Anterior cingulate cortex (tissue), 58 donors: ENCODE data around the gene LRBA.
A peak's percentile ranks its signal among the peaks of the same experiment; 100 is the strongest.

Experiments
- DNase-seq, 58 donors: peaks; one replicate each; lab custom pipeline; 2025; lab: John Stamatoyannopoulos, UW

LRBA gene

GRCh38 chr4:150624055-150624454 lies 391.0 kb downstream of the LRBA start:
- DNase-seq = no peak

GRCh38 chr4:150619042-150619441 lies 396.0 kb downstream of the LRBA start:
- DNase-seq = no peak

- DNase-seq = no peak
Observed at GRCh38 chr4:150609131-150609530, 406.0 kb downstream of the LRBA start.

GRCh38 chr4:150600812-150601445 lies 414.2 kb downstream of the LRBA start:
- no peak for DNase-seq

GRCh38 chr4:150599547-150599946 lies 415.5 kb downstream of the LRBA start:
- no peak for DNase-seq

GRCh38 chr4:150598909-150599308 lies 416.2 kb downstream of the LRBA start:
- no peak for DNase-seq

GRCh38 chr4:150593996-150594395 lies 421.1 kb downstream of the LRBA start:
- DNase-seq = no peak

DNA sequence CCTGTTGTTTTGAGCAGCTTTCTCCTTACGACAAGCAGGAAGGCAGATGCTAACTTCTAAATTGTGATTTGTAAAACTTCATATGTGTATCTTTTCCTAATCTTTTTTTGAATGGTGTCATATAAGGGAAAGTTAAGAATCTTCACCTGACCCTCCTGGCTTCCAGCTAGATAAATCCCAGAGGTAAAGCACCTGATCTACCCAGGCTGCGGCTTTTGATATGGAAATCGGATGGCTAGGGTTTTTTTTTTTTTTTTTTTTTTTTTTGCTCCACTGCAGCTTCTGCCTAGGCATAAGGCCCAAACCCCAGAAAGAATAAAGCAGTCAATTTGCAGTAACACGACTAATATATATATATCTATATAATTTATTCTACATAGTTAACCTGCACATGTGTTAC lies 423.2 kb downstream of the LRBA start:
- DNase-seq = no peak

- no peak for DNase-seq
Observed at GRCh38 chr4:150591406-150591805, 423.7 kb downstream of the LRBA start.

DNA sequence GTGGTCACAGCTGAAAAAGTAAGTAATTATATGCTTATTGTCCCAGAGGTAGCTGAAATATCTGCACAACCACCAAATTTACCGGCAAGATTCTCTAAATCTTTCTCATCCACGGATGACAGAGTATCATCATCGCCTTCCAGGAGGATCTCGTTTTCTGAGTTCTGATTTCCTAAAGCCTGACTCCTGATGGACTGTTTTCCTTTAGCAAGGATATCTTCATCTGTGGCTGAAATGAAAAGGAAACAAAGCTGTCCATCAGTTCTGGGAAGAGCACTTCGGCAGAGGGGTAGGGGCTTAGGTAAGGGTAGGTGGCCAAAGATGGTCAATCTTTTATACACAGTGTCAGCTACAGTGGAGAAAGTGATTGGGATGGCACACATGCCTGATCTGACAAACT lies 424.5 kb downstream of the LRBA start:
- no peak for DNase-seq

GRCh38 chr4:150589157-150589556 lies 425.9 kb downstream of the LRBA start:
- DNase-seq = no peak

GRCh38 chr4:150588316-150588715 lies 426.8 kb downstream of the LRBA start:
- DNase-seq = no peak

DNA sequence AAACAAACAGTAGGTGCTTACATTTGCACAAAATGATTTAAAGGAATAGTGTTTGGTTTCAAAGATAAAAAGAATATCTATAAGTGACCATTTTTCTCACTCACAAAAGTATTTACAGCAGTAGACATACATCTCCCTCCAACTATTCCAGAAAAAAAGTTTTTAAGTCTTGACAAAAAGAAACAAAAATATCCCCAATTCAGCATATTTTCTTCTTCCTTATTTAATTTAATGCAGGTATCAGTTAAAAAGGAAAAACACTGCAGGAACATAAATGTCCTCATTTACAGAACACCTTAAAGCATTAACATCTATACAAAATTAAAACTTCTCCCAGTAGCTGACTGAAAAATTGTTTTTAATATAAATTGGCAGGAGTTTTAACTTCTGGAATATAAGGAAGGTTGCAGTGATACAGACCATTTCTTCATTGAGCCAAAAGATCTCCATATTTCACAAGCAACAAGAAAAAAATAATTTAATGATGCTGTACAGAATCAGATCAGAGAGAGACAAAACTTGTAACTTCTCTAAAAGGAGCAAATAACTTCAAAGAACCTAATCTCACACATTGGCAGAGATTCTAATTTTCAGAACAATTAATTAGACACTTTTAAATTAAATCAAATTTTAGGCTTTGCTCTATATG lies 428.8 kb downstream of the LRBA start:
- DNase-seq = no peak

- DNase-seq = no peak
Observed at GRCh38 chr4:150585611-150586010, 429.5 kb downstream of the LRBA start.

DNA sequence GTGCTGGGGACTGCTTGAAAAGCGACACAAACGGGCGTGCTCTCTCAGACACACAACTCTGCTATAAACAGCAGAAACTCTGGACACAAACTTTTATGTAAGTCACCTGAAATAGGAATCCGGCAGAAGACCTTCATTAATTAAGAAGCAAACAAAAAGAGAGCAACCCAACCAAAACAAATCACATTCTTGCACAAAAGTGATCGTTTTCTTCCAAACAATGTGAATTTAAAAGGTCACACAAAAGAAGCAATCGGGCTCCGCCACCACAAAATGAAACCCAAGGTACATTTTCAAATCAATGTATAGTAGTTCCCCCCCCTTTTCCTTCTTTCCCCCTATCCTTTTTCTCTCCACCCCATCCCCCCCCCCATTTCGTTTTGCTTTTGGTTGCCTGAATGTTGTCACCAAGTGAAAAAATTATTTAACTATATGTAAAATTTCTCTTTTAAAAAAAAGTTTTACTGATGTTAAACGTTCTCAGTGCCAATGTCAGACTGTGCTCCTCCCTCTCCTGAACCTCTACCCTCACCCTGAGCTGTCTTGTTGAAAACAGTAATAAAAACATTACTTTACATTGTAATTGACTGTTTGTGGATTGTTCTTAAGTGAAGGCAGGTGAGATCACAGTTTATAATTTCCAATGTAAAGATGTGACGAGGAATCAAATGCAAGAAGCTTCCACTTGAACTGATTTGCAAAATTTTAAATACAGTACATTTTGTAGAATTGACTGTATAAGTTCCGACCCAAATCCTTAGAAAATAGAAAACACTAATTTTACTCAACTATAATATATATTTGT lies 430.8 kb downstream of the LRBA start:
- DNase-seq = no peak

- peak in 17 of 58 donors; percentile 1 to 46 (median 17) for DNase-seq
Observed at GRCh38 chr4:150583287-150584110, 431.6 kb downstream of the LRBA start.

DNA sequence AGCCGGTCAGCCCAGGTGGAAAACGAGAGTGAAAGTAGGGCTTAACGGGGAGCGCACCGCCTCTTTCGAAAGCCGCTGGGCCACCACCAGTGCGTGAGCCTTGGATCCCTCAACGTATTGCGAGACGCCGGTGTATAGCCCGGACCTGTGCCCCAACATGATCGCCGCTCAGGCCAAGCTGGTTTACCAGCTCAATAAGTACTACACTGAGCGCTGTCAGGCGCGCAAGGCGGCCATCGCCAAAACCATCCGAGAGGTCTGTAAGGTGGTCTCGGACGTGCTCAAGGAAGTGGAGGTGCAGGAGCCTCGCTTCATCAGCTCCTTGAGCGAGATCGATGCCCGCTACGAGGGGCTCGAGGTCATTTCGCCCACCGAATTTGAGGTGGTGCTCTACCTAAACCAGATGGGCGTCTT lies 432.2 kb downstream of the LRBA start:
- peak in 1 of 58 donors; percentile 1 for DNase-seq

- DNase-seq = no peak
Observed at GRCh38 chr4:150582146-150582872, 432.8 kb downstream of the LRBA start, which contains the start of gene MAB21L2. Gene MAB21L2, plus strand, starts transcription at chr4:150582151. Its CDS starts 879 bp downstream, at chr4:150583030.

DNA sequence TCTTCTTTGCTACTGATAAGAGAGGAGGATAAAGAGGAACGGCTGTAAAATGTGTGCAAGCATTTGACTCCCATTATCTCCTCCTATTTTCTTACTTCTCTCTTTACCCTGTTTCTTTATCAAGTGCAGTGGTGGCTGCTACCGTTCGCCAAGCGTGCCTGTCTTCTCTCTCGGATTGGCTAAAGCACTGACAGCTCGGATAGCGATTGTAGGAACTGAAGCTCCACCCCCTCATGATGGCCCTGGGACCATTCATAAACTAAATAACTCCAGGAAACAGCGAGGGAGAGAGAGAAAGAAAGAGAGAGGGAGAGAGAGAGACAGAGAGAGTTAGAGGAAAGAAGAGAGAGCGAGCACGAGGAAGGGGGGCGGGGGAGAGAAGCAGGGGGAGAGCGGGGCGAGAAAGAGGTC lies 433.4 kb downstream of the LRBA start:
- DNase-seq = no peak

GRCh38 chr4:150581056-150581605 lies 434.0 kb downstream of the LRBA start:
- no peak for DNase-seq
